Fibroblast of skin of abdomen (primary cell): ENCODE measurements around the gene CHST8.
"Not testable (repeated sequence)": the region's sequence is repeated elsewhere in the genome, so short reads cannot be mapped to it uniquely, and the experiment has no call there.

ENCODE experiments used
- DNase-seq: peaks from one replicate; pipeline ENCODE4 v3.0.0-alpha.2; 2013

CHST8 gene

DNA sequence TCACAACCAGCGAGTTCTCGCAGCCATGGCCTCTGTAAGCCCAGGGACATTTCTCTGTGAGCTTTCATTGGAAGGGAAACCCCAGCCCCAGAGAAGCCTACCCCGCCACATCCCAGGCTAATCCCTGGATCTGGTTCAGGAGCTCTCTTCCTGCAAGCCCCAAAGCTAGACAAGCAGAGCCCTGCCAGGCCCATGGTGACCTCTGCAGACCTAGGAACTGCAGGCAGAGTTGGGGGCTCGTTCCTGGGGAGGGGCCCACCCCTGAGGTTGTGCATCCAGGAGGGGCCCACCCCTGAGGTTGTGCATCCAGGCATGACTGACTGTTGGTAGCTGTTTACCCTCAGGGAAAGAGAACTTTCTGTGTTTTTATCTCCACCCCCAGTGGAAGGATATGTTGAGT, 196.7 kb downstream of the CHST8 start:
- DNase-seq, result no peak

DNA sequence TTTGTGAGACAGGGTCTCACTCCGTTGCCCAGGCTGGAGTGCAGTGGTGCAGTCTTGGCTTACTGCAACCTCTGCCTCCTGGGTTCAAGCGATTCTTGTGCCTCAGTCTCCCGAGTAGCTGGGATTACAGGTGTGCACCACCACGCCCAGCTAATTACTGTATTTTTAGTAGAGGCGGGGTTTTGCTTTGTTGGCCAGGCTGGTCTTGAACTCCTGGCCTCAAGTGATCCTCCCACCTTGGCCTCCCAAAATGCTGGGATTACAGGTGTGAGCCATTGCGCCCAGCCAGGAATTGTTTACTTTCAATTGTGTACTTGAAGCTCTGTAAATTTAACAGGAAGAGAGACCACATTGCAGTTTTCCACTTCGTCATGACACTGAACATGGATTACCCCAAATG, 197.3 kb downstream of the CHST8 start:
- DNase-seq, result not testable (repeated sequence)

DNA sequence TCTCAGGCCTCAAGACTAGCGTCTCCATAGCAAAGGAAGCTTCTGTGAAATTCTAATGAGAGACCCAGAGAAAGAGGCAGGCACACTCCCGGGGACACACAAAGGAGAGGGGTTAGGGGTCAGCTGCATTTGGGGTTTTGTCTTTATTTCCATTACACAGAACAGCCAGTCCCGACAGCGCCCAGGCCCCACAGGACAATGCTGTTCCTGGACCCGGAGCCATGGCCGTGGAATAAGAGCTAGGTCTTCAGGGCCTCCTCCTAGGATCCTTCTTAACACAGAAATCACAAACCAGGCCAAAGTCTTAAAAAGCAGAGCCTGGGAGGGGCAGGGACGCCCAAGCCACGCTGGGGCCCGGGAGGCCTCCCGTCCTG, 197.7 kb downstream of the CHST8 start:
- DNase-seq, result no peak

DNA sequence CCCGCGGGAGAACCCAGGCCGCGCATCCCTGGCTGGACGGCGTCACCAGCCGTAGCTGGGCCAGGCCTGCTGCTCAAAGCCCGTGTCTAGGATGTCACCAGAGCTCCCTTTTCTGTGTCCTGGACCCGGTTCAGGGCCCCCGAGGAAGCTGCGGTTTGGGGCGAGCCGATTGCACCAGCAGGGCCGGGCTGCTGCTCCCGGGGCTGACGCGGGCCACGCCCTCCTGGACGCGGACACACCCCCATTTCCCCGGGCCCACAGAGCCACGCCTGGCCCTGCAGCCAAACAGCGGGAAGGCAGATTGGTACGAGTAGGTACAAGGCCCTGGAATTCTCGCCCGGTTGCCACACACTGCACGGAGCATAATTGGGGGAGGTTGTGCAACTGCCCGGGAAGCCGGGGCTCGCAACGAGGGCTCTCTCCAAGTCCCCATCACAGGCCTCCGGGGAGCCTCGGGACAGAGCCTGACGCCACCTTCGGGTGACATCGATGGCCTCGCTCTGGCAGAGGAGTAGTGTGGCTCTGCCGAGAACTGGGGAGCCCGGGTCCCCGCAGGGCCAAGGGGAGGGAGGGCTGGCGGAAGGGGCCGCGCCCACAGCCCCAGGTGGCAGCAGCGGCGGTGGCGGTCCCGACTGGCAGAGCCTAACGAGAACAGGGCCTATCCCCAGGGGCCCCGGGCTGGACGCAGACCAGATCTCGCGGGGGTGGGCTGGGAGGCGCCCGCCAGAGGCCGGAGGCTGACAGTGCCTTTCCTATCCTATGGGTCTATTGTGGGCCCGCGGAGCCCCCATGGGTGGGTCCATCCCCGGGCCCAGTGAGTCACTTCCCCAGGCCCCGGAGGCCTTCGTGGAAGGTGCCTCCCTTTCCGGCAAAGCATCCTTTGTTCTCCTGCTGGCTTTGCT, 198.4 kb downstream of the CHST8 start:
- peak; percentile 77 for DNase-seq

DNA sequence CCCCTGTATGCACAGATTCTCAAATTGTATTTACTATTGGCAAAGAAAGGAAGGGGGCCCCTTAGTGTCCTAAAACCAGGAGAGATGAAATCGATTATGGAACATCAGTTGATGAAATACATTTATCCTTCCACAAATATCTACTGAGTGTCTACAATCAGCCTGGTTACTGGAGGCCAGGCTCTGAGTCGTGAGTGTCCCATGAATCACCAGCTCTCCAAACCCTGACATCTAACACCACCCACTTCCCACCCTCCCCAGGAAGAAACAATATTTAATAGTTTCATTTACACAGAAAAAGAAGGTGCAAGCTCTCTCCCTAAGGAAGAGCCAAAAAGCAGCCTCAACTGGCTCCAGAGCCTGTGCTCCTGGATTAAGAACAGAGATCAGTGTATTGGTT, 200.1 kb downstream of the CHST8 start:
- DNase-seq, result no peak
